GM13976 (cell line): ENCODE measurements around the gene PPP1R13B.

Experiments used
- DNase-seq: peaks from one replicate; pipeline ENCODE4 v3.0.0; 2012; ENCODE audit warnings: low spot score
- in situ Hi-C: fragments of 300-500 bp; cut with MboI; formaldehyde crosslinking; loops from one replicate; pipeline ENCODE4 v1.12.0; 2022; ENCODE audit warnings: low sequenced_read_pairs, mixed read lengths, inconsistent platforms; ENCODE audit not compliant: unreplicated experiment
- TF ChIP-seq, protein P1 (sequence below): IDR thresholded peaks from 2 replicates; pipeline ENCODE4 v1.5.1; 2012; ENCODE audit warnings: borderline replicate concordance, mild to moderate bottlenecking; ENCODE audit not compliant: insufficient read depth; ENCODE audit errors: extremely low read depth, missing control alignments, control extremely low read depth

The PPP1R13B gene

GRCh38 chr14:103858063-103858781 is 10.8 kb upstream of the PPP1R13B start:
- in situ Hi-C loops = no loop called here
- peak; percentile 5 for DNase-seq
- TF ChIP-seq, protein P1, sequence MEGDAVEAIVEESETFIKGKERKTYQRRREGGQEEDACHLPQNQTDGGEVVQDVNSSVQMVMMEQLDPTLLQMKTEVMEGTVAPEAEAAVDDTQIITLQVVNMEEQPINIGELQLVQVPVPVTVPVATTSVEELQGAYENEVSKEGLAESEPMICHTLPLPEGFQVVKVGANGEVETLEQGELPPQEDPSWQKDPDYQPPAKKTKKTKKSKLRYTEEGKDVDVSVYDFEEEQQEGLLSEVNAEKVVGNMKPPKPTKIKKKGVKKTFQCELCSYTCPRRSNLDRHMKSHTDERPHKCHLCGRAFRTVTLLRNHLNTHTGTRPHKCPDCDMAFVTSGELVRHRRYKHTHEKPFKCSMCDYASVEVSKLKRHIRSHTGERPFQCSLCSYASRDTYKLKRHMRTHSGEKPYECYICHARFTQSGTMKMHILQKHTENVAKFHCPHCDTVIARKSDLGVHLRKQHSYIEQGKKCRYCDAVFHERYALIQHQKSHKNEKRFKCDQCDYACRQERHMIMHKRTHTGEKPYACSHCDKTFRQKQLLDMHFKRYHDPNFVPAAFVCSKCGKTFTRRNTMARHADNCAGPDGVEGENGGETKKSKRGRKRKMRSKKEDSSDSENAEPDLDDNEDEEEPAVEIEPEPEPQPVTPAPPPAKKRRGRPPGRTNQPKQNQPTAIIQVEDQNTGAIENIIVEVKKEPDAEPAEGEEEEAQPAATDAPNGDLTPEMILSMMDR = no peak

GRCh38 chr14:103857256-103857655 is 9.9 kb upstream of the PPP1R13B start:
- in situ Hi-C loops = no loop called here
- TF ChIP-seq, protein P1 = no peak
- peak; percentile 10 for DNase-seq

GRCh38 chr14:103856607-103857006 is 9.2 kb upstream of the PPP1R13B start:
- in situ Hi-C loops = no loop called here
- DNase-seq = no peak
- TF ChIP-seq, protein P1 = no peak

DNA sequence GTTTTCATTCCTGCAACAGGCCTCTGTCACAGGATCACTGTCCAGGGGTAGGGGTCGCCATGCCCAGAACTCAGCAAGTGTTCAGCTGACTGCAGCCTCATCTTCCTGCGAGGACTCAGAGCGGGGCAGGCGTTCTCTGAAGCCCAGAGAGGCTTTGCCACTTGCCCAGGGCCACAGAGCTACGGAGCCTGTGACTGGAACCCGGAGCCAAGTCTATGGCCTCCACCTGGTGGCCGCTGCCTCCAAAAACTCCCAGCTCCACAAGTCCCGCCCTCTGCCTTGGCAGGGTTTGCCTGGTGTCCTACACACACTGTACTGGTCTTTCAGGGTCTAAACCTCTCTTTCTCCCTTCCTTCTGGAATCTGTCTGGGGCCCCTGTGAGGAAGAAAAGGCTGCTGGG is 8.7 kb upstream of the PPP1R13B start:
- in situ Hi-C loops = no loop called here
- DNase-seq = no peak
- TF ChIP-seq, protein P1 = no peak

DNA sequence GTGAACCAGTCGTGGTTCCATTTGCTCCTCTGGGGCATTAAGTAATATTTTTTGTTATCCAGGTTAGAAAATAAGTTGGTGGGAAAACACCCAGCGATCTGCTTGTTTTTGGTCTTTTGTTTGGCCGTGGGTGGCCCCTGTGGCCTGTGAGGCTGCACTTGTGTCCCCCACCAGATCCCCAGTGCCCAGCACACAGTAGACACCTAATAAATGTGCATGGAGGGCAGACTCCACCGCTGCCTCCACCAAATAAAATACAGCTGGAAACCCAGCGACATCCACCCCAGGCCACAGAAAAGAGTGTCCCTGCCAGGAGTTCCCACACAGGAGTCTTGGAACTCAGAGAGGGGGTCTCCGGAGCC is 8.3 kb upstream of the PPP1R13B start:
- no peak for DNase-seq
- in situ Hi-C loops = no loop called here
- TF ChIP-seq, protein P1 = no peak

DNA sequence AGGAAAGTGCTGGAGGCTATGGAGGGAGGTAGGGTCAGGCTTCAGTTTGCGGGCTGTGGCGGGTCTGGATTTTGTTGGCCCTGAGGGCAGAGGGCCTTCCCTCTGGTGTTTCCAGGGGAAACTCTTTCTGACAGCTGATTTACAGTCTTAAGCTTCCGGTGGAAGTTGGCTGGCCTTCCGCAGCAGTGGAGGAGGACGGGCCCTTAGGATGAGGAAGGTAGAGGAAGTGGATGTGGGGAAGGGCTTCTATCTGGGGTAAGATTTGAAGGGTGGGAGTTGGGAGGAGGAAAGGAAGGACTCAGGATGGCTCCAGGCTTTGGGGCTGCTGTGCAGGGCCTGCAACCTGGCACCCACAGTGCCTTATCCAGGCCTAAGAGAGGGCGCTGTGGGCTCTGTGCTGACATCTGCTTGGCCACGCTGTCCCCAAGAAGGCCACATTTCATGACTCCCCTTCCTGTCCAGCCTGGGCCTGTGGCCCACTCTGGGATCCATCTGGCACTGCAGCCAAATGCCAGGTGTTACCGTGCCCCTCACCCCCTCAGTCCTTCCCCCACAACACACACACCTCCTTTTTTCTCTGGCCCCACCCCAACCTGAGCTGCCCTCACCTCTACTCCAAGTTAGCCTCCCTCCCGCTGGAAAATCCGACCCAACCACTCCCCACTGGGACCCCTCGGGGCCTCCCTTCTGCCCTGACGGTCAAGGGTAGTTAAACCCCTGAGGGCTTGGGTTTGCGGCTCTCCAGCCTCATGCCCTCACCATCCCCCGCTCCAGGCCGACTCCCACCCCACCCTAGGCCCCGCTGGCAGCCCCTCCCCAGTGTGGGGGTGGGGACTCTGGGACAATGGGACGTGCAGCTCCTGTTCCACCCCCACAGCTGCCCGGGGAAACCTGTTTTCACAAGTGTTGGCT is 7.7 kb upstream of the PPP1R13B start:
- peak; percentile 38 for DNase-seq
- in situ Hi-C loops = no loop called here
- TF ChIP-seq, protein P1 = no peak
